GM18951 (cell line): ENCODE results near the gene AIRE.

Experiments
- POLR2A ChIP-seq: IDR thresholded peaks from 4 replicates; pipeline ENCODE4 v1.6.1; 2011; ENCODE audit warnings: mild to moderate bottlenecking; ENCODE audit not compliant: insufficient read length, insufficient read depth; ENCODE audit errors: extremely low read depth
- in situ Hi-C: fragments of 300-500 bp; cut with MboI; formaldehyde crosslinking; loops from one replicate; pipeline ENCODE4 v1.12.0; 2022; ENCODE audit warnings: low sequenced_read_pairs, mixed read lengths, inconsistent platforms; ENCODE audit not compliant: unreplicated experiment

The AIRE gene

DNA sequence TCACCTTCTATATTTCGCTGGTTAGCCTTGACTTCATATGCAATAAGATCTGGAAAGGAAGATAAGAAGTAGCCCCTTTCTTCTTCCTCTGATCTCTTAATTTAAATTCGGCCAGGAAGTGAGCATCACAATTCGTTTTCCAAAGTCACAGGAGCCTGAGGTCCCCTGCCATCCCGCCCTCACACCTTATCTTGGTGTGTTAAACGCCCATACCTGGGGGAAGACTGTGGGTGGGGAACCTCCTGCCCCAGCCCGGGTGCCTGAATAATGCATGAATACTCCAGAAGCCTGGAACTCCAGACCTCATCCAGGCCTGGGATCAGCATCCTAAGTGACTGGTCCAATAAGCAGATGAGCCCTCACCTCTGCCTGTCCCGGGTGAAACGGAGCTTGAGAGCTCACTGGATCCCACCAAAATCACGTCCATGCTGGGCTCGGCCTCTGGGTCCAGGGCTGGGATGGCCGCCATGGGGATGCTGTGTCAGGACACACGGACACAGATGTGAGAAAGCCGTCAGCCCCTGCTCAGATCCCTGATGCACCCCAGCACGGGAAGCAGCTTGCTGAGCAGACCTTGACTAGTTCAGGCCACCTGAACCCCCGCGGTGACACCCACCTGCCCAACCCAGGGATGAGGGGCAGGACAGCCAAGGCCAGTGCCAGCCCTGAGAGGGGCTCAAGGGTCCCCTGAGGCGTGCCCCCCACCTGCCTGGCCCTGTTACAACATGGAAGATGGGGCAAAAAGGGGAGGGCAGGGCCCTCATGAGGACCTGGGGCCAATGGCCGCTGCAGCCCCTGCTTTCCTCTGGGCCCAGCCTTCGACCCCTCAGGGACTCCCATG, 24.7 kb upstream of the AIRE start:
- no peak for TF ChIP-seq POLR2A
- in situ Hi-C loops: no loop called here

DNA sequence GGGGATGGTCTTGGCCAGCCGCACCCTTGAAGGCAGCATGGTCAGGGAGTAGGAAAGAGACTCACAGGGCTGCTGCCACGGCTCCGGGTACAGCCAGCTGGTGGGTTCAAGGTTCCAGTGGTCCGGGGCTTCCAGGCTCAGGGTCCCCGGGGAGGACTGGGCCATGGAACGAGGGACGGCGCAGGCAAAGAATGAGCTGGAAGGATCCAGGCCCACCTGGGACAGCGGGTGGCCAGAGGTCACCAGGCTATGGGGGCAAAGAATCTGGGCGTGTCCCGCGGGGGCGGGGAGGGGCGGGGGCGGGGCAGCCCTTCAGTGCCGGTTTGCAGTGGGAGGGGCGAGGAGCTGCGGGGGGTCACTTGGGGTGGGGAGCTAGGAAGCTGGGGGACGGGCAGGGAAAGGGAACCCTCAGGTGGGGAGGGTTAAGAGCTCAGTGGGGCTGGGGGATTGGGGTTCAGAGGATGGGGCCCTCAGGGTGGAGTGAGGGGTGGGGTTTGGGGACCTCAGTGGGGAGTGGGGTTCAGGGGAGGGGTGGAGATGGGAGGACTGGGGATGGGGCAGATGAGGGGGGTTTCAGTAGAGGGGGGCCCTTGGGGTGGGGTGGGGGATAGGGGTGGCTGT, 23.9 kb upstream of the AIRE start, which contains the start of gene DNMT3L:
Gene DNMT3L (minus strand): TSS at position 223 of the 621 bp plus-strand sequence. CDS start 638 bp downstream, outside the sequence.
- TF ChIP-seq POLR2A: no peak
- in situ Hi-C loops: no loop called here

DNA sequence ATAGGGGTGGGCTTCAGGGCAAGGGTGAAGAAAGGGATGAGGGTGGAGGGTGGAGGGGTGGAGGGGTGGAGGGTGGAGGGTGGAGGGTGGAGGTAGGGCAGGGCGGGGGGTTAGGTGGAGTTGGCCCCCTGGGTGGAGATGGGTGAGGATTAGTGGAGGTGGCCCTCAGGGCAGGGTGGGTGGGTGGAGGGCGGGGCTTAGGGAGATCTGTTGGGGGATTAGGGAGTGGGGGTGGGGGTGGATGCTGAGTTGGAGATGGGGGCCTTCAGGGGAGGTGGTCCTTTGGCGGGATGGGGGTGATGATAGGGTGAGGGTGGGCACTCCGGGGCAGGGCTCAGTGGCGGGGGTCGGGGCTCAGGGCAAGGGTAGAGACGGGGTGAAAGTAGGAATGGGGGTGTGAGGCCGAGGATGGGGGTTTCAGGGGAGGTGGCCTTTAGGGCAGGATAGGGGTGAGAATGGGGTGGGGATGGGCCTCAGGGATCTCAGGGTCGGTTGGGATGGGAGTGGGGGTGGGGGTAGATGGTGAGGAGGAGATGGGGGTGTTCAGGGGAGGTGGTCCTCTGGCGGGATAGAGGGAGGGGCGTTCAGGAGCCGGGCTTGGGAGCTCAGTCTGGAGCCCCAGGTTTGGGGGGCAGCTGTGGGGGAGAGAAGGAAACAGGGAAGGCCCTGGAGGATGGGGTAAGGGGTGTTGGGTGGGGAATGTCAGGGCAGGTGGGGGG, 23.2 kb upstream of the AIRE start:
- in situ Hi-C loops: no loop called here
- no peak for TF ChIP-seq POLR2A

GRCh38 chr21:44263221-44263760, 22.4 kb upstream of the AIRE start:
- TF ChIP-seq POLR2A: no peak
- in situ Hi-C loops: no loop called here

GRCh38 chr21:44263768-44264167, 21.9 kb upstream of the AIRE start:
- TF ChIP-seq POLR2A: no peak
- in situ Hi-C loops: no loop called here

- no peak for TF ChIP-seq POLR2A
- in situ Hi-C loops: no loop called here
Measured at GRCh38 chr21:44265734-44266270, 19.9 kb upstream of the AIRE start.

GRCh38 chr21:44267655-44268142, 18.0 kb upstream of the AIRE start:
- in situ Hi-C loops: no loop called here
- no peak for TF ChIP-seq POLR2A

DNA sequence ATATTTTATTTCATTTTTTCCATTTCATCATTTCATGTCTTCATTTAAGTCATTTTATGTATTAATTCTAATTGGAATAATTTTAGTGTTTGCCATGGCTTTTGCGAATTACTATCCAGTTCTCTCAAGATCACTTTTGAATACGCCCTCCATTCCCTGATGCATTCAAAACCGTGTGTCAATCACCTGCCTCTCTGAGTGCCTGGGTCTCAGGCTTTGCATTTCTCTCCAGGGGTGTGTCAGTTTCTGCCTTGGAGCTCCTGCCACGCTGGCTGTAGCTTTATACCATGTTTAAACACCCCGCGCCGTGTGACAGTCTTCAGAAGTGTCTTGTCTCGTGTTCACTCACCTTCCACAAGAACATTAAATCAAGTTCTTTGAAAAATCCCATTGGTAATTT, 16.6 kb upstream of the AIRE start:
- in situ Hi-C loops: no loop called here
- TF ChIP-seq POLR2A: no peak

DNA sequence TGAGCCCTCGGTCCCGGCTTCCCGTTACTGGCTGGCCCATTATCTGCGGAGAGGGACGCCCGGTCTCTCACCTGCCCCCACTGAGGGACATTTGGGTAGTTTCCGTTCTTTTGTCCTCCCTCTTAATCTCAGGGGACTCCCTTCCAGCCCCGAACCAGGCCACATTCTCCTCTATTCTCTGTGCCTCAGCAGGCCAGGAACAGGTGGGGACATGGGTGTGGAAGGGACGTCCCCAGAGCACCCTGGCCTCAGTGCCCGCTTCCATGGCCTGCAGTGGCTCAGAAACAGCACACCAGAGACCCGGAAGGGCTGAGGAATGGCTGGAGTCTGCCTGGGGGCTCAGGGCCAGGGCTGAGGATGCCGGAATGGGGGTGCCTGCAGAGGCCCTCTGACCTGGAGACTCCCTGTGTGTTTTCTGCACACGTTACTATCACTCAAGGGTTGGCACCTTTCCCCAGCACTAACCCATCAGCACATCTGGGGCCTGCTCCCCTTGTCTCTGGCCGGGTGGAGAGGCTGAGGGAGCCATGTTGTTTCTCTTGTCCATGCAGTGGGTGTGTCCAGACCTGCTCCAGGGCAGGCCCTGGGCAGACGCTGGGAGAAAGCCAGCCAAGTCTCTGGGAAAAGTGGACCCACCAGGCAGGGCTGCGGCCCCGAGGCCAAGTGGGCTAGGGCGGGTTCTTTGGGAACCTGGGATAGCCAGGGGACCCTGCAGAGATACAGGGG, 14.0 kb upstream of the AIRE start:
- in situ Hi-C loops: no loop called here
- TF ChIP-seq POLR2A: no peak

DNA sequence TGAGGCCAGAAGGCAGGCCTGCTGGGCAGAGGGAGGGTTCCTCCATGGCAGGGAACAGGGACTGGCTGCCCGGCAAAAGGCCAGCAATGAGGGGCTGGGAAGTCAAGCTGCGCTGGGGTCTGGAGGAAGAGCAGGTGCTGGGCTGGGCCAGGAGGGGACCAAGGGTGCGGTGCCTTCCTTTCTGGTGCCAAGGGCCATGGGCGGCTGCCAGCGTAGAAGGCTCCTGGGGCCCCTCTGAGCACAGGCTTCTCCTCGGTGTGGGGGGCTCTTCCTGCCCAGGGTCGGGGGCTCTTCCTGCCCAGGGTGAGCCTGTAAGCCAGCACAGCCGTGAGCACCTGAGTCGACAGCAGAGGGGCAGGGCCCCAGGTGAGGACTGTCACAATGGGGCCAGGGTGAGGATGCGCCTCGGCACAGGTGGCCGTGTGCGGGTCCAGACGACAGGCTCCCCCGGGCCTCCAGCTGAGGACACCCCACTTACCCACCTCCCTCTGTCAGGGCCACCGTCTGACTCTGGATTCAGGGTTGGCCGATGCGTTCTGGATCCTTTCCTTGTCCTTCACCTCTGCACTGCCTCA, 13.3 kb upstream of the AIRE start:
- in situ Hi-C loops: no loop called here
- TF ChIP-seq POLR2A: no peak

DNA sequence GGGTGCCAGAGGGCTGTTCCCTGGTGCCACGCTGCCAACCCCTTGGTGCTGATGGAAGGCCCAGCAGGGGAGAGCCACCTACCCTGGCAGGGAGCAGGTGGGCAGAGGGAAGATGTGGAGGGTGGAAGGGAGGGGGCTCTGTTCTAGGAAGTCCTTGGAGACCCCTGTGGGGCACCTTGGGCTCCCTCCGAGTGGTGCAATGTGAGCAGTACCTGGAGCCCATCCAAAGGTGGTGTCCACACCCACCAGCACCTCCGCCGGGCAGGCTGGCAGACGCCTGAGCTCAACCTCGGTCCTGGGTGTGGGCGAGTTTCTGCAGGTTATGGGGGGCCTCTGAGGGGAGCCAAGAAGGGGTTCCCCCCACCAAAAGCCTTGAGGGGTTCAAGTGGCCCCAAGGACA, 12.6 kb upstream of the AIRE start:
- no peak for TF ChIP-seq POLR2A
- in situ Hi-C loops: no loop called here

GRCh38 chr21:44275041-44275440, 10.6 kb upstream of the AIRE start:
- TF ChIP-seq POLR2A: no peak
- in situ Hi-C loops: loop anchor here (25.0 kb wide), 1 partner anchor 138 kb away; the partner anchor contains the start of gene GATD3
